ENCODE results near the gene ENGASE.

The ENGASE gene

GRCh38 chr17:79093270-79093669, 18.6 kb downstream of the ENGASE start:
- no peak for DNase-seq (ENCODE audit: low read depth, low spot score)
- no peak for TF ChIP-seq CTCF (IDR thresholded peaks at IDR 0.05; ENCODE audit: low read depth, low read length)
- no peak overlapping the region for H3K4me3 ChIP-seq (ENCODE audit: low read depth, low read length)
- in situ Hi-C loops (cut with HindIII; ENCODE audit: low sequenced_read_pairs), result no loop called here

- no peak for DNase-seq (ENCODE audit: low read depth, low spot score)
Measured at GRCh38 chr17:79094261-79094660, 19.6 kb downstream of the ENGASE start.

GRCh38 chr17:79095345-79096055, 20.9 kb downstream of the ENGASE start:
- in situ Hi-C loops (cut with HindIII; ENCODE audit: low sequenced_read_pairs), result no loop called here
- no peak for TF ChIP-seq CTCF (IDR thresholded peaks at IDR 0.05; ENCODE audit: low read depth, low read length)
- no peak overlapping the region for H3K4me3 ChIP-seq (ENCODE audit: low read depth, low read length)
- no peak for DNase-seq (ENCODE audit: low read depth, low spot score)

More at GRCh38 chr17:79094261-79094660, 19.6 kb downstream of the ENGASE start:
- no peak overlapping the region for H3K4me3 ChIP-seq (ENCODE audit: low read depth, low read length)
- in situ Hi-C loops (cut with HindIII; ENCODE audit: low sequenced_read_pairs), result no loop called here
- TF ChIP-seq CTCF (IDR thresholded peaks at IDR 0.05; ENCODE audit: low read depth, low read length), result no peak

GRCh38 chr17:79096477-79096876, 21.9 kb downstream of the ENGASE start:
- TF ChIP-seq CTCF (IDR thresholded peaks at IDR 0.05; ENCODE audit: low read depth, low read length), result no peak
- in situ Hi-C loops (cut with HindIII; ENCODE audit: low sequenced_read_pairs), result no loop called here
- no peak overlapping the region for H3K4me3 ChIP-seq (ENCODE audit: low read depth, low read length)
- no peak for DNase-seq (ENCODE audit: low read depth, low spot score)

- H3K4me3 ChIP-seq (ENCODE audit: low read depth, low read length), result no peak overlapping the region
- no peak for DNase-seq (ENCODE audit: low read depth, low spot score)
- TF ChIP-seq CTCF (IDR thresholded peaks at IDR 0.05; ENCODE audit: low read depth, low read length), result no peak
- in situ Hi-C loops (cut with HindIII; ENCODE audit: low sequenced_read_pairs), result no loop called here
Measured at GRCh38 chr17:79097226-79098055, 22.8 kb downstream of the ENGASE start.

- no peak overlapping the region for H3K4me3 ChIP-seq (ENCODE audit: low read depth, low read length)
- in situ Hi-C loops (cut with HindIII; ENCODE audit: low sequenced_read_pairs), result no loop called here
- no peak for TF ChIP-seq CTCF (IDR thresholded peaks at IDR 0.05; ENCODE audit: low read depth, low read length)
- DNase-seq (ENCODE audit: low read depth, low spot score), result no peak
Measured at GRCh38 chr17:79098282-79098867, 23.8 kb downstream of the ENGASE start.
